Fibroblast of skin of left quadriceps (primary cell): ENCODE data around the gene ITPRIPL1.

Source experiments
- DNase-seq, 2 experiments: peaks; one replicate each; pipeline ENCODE4 v3.0.0-alpha.2; 2013; ENCODE audit warnings: low read depth in 2 of 2

The ITPRIPL1 gene

DNA sequence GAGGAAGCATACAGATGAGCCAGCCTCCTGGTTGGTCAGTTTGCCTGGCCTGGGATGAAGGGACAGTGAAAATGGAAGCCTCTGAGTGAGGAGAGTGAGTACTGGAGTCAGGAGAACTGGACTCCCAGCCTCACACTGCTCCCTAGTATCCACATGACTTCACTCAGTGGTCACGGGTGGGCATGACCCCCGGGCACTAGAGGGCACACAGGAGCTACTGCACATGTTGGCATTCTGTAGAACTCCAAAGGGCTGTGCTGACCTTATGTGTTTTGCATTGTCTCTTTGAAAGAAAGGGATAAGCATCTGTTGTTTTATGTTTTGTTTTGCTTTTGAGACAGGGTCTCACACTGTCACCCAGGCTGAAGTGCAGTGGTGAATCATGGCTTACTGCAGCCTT lies 34.2 kb downstream of the ITPRIPL1 start:
- DNase-seq = no peak

DNA sequence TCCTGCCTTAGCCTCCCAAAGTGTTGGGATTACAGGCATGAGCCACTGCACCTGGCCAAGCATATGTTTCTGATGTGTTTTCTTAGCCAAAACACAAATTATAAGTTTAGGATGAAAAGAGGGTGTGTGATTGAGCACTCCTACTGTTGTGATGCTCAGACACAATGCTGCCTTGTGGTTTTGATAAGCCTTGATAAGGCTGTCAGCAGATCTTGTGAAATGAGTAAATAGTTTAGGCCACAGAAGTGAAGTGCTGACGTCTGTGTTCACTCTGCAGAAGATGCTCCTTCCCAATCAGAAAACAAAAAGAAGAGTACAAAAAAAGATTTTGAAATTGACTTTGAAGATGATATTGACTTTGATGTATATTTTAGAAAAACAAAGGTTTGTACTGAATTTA lies 34.7 kb downstream of the ITPRIPL1 start:
- DNase-seq = no peak

DNA sequence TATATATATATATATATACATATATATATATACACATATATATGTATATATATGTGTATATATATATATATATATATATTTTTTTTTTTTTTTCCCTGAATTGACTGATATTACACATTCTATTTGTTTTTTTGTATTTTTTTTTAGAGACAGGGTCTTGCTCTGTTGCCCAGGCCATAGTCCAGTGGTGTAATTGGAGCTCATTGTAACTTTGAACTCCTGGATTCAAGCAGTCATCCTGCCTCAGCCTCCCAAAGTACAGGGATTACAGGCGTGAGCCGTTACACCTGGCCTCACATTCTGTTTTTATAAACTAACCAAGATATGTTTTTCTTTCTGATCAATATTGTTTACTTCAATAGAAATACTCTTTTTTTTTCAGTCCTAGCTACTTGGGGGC lies 36.6 kb downstream of the ITPRIPL1 start:
- no peak for DNase-seq

DNA sequence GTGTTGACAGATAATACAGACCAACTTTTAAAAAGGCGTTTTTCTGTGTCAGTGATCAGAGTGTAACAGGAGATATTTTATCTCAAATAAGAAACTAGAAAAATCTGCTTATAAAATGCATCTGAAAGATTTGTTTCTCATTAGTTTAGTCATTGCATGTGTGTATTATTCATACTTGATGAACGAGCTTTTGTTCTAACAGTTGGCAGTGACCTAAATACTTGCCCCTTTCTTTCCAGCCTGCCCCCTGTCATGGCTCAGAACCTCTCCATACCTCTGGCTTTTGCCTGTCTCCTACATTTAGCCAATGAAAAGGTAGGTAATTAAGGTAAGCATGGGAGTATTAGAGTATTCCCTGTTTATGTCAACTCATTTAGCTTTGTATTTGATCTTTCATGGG lies 44.1 kb downstream of the ITPRIPL1 start:
- no peak for DNase-seq

DNA sequence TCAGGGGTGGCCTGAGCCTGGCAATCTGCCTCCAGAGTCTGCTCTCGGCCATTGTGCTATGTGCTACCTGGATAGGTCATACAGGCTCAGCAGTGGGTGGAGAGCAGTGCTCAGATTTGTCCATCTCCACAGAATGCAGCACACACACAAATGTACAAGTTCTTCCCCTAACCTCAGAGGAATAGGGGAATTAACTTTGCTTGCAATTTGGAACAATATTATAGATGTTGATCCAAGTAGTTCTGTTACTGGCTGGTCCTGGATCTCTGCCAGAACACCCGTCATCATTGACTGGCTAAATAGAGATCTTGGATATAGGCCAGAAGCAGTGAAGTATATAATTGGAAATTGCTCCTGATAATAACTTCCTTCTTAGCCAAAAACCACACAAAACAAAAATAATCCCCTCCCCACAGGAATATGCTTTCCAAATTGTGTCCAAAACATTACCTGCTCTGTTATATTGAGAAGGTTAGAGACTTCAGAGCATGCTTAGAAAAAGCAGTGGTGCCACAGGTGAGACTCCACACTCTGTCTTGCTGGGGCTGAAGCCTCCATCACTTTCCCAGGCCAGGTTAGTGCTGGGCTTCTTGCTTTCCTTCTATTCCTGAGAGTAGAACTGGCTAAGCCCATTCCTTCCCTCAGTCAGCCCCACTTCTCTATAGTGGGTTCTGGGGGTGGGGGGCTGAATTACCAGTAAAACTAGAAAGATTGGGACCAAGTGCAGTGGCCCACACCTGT lies 49.3 kb downstream of the ITPRIPL1 start:
- no peak for DNase-seq
